KOPT-K1 (cell line): Measurements from ENCODE around the gene LSM14B.
"Not testable (repeated sequence)": the region's sequence is repeated elsewhere in the genome, so short reads cannot be mapped to it uniquely, and the experiment has no call there.

Source experiments
- H3K27ac ChIP-seq: fragments of 200-600 bp; sonication (generic); 2 replicates; pipeline ENCODE4 v1.5.1; 2016; ENCODE audit warnings: antibody characterized with exemption, mild to moderate bottlenecking, low read depth, low read length; ENCODE audit not compliant: poor library complexity, severe bottlenecking
- H3K36me3 ChIP-seq: fragments of 200-600 bp; sonication (generic); 2 replicates; pipeline ENCODE4 v1.5.1; 2017; ENCODE audit warnings: antibody characterized with exemption, mild to moderate bottlenecking, low read length, moderate library complexity; ENCODE audit not compliant: insufficient read depth
- H3K9me3 ChIP-seq: fragments of 200-600 bp; sonication (generic); 2 replicates; pipeline ENCODE4 v1.5.1; 2017; ENCODE audit warnings: antibody characterized with exemption, low read length, mild to moderate bottlenecking; ENCODE audit not compliant: insufficient read depth, poor library complexity, severe bottlenecking

Gene LSM14B

GRCh38 chr20:62103508-62104233 lies 18.6 kb upstream of the LSM14B start:
- peaks cover 56% of the 10 kb centered on the region for H3K9me3 ChIP-seq
- no peaks in the 10 kb centered on the region for H3K36me3 ChIP-seq
- H3K27ac ChIP-seq, result no peak overlapping the region

- H3K36me3 ChIP-seq, result no peaks in the 10 kb centered on the region
- H3K9me3 ChIP-seq, result peaks cover 63% of the 10 kb centered on the region
- no peak overlapping the region for H3K27ac ChIP-seq
Observed at GRCh38 chr20:62104234-62104789, 18.0 kb upstream of the LSM14B start.

GRCh38 chr20:62104791-62105345 lies 17.4 kb upstream of the LSM14B start:
- no peaks in the 10 kb centered on the region for H3K36me3 ChIP-seq
- H3K9me3 ChIP-seq, result peaks cover 67% of the 10 kb centered on the region
- no peak overlapping the region for H3K27ac ChIP-seq

- peaks cover 74% of the 10 kb centered on the region for H3K9me3 ChIP-seq
- H3K36me3 ChIP-seq, result no peaks in the 10 kb centered on the region
- H3K27ac ChIP-seq, result no peak overlapping the region
Observed at GRCh38 chr20:62105592-62105991, 16.7 kb upstream of the LSM14B start.

- peaks cover 73% of the 10 kb centered on the region for H3K9me3 ChIP-seq
- no peaks in the 10 kb centered on the region for H3K36me3 ChIP-seq
- no peak overlapping the region for H3K27ac ChIP-seq
Observed at GRCh38 chr20:62111148-62111547, 11.1 kb upstream of the LSM14B start.

- Histone ChIP-seq H3K36me3 (no peaks in the 10 kb centered on the region), H3K9me3 (peaks cover 62% of the 10 kb centered on the region), H3K27ac (no peak overlapping the region)
Observed at GRCh38 chr20:62112368-62112767, 9.9 kb upstream of the LSM14B start.

- no peak overlapping the region for H3K27ac ChIP-seq
- no peaks in the 10 kb centered on the region for H3K36me3 ChIP-seq
- peaks cover 38% of the 10 kb centered on the region for H3K9me3 ChIP-seq
Observed at GRCh38 chr20:62114894-62115293, 7.4 kb upstream of the LSM14B start.

GRCh38 chr20:62115800-62116407 lies 6.4 kb upstream of the LSM14B start:
- not testable (repeated sequence) for H3K27ac ChIP-seq, H3K36me3 ChIP-seq
- H3K9me3 ChIP-seq, result peaks cover 30% of the 10 kb centered on the region

- no peaks in the 10 kb centered on the region for H3K36me3 ChIP-seq
- H3K9me3 ChIP-seq, result peaks cover 24% of the 10 kb centered on the region
- peak overlapping the region; percentile 38 for H3K27ac ChIP-seq
Observed at GRCh38 chr20:62116558-62117361, 5.5 kb upstream of the LSM14B start.

- H3K36me3 ChIP-seq, result no peaks in the 10 kb centered on the region
- peaks cover 18% of the 10 kb centered on the region for H3K9me3 ChIP-seq
- H3K27ac ChIP-seq, result peak overlapping the region; percentile 38
Observed at GRCh38 chr20:62117362-62117646, 5.0 kb upstream of the LSM14B start.

GRCh38 chr20:62117658-62118057 lies 4.6 kb upstream of the LSM14B start:
- Histone ChIP-seq H3K27ac (peak overlapping the region; percentile 38), H3K9me3 (peaks cover 15% of the 10 kb centered on the region), H3K36me3 (no peaks in the 10 kb centered on the region)

- peak overlapping the region; percentile 38 for H3K27ac ChIP-seq
- no peaks in the 10 kb centered on the region for H3K36me3 ChIP-seq
- H3K9me3 ChIP-seq, result peaks cover 7% of the 10 kb centered on the region
Observed at GRCh38 chr20:62118113-62119043, 3.9 kb upstream of the LSM14B start.

GRCh38 chr20:62119115-62119514 lies 3.2 kb upstream of the LSM14B start:
- H3K36me3 ChIP-seq, result peaks cover 7% of the 10 kb centered on the region
- peaks cover under 1% of the 10 kb centered on the region for H3K9me3 ChIP-seq
- H3K27ac ChIP-seq, result no peak overlapping the region

- Histone ChIP-seq H3K27ac (no peak overlapping the region), H3K36me3 (peaks cover 13% of the 10 kb centered on the region), H3K9me3 (no peaks in the 10 kb centered on the region)
Observed at GRCh38 chr20:62119591-62120364, 2.5 kb upstream of the LSM14B start.
